PC-9 (cell line): ENCODE data around the gene TGFB2.

Source experiments
- CTCF ChIP-seq: fragments of 200-600 bp; sonication (generic); conservative IDR thresholded peaks from 2 replicates; pipeline ENCODE4 v1.6.1; 2017; ENCODE audit warnings: mixed run types, antibody characterized with exemption, mild to moderate bottlenecking, moderate library complexity
- EZH2 ChIP-seq: fragments of 200-600 bp; sonication (generic); IDR thresholded peaks from 2 replicates; pipeline ENCODE4 v1.8.0; 2017; ENCODE audit warnings: antibody characterized with exemption, low read depth

GRCh38 chr1:218439541-218440295 lies 94.6 kb downstream of the TGFB2 start:
- TF ChIP-seq CTCF (no peak), EZH2 (no peak)
